SK-N-SH (cell line): ENCODE measurements around the gene ZNF576.

ENCODE experiments used
- EP300 ChIP-seq, 2 experiments: IDR thresholded peaks; 2 replicates each; pipeline versions ENCODE4 v1.4.0 to v1.6.1; 2012; ENCODE audit warnings: borderline replicate concordance in 1 of 2, low read depth in 1 of 2, low read length in 1 of 2
- EZH2phosphoT487 ChIP-seq: fragments of 200-600 bp; sonication (generic); IDR thresholded peaks from 2 replicates; pipeline ENCODE4 v1.6.1; 2017; ENCODE audit warnings: low read depth, mixed run types, mild to moderate bottlenecking, antibody characterized with exemption, moderate library complexity, borderline replicate concordance
- FOSL2 ChIP-seq: IDR thresholded peaks from 2 replicates; pipeline ENCODE4 v1.4.0; 2012; ENCODE audit warnings: low read depth, mild to moderate bottlenecking, moderate library complexity, borderline replicate concordance
- GABPA ChIP-seq: IDR thresholded peaks from 2 replicates; pipeline ENCODE4 v1.4.0; 2012; ENCODE audit warnings: low read depth, mild to moderate bottlenecking
- TF ChIP-seq, protein P1 (sequence below): fragments of 200-600 bp; sonication (generic); IDR thresholded peaks from 2 replicates; pipeline ENCODE4 v1.6.1; 2017; ENCODE audit warnings: antibody characterized with exemption, mild to moderate bottlenecking, moderate library complexity
- TF ChIP-seq, protein P2 (sequence below): fragments of 150-350 bp; IDR thresholded peaks from 2 replicates; pipeline ENCODE4 v1.6.1; 2016; ENCODE audit warnings: mild to moderate bottlenecking, low read depth, low read length
- TF ChIP-seq, protein P3 (sequence below): IDR thresholded peaks from 2 replicates; pipeline ENCODE4 v1.4.0; 2012; ENCODE audit warnings: low read depth, borderline replicate concordance
- TF ChIP-seq, protein P4 (sequence below): IDR thresholded peaks from 2 replicates; pipeline ENCODE4 v1.4.0; 2012; ENCODE audit warnings: low read depth
- TF ChIP-seq, protein P5 (sequence below): fragments of 150-350 bp; IDR thresholded peaks from 2 replicates; pipeline ENCODE4 v1.6.1; 2017; ENCODE audit warnings: antibody characterized with exemption, low read length, low read depth, borderline replicate concordance

DNA sequence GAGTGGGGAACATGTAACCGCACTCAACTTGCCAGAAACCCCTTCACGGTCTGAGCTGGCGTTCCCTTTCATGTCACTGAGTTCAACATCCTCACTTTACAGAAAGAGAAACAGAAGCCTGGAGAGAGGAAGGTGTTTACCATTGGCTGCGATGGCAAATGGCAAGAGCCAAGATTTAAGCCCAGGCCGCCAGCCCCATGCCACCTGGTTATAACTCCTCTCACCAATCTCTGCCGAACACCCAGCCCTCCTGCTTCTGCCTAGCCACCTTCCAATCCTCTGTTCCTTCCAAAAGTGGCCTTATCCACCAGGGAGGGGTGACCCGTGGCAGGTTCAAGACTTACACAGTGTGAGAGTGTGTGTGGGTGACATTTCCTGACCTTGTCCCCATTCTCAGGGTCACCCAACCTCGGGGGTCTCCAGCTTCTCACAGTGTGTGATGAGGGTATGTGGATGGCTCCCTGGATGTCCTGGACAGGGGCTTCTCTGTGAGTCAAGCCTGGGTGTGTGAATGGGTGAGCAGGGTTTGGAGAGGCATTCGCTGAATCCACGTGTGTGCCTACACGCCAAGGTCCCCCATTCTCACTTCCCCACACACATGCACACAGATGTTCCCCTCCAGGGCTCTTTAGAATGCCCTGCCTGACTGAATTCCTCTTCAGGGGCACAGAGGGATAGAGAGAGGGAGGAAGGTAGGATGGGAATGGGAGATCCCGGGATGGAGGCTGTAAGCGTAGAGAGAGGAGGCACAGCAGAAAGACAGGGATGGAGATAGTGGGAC, 42.0 kb downstream of the ZNF576 start:
- TF ChIP-seq, protein P1, sequence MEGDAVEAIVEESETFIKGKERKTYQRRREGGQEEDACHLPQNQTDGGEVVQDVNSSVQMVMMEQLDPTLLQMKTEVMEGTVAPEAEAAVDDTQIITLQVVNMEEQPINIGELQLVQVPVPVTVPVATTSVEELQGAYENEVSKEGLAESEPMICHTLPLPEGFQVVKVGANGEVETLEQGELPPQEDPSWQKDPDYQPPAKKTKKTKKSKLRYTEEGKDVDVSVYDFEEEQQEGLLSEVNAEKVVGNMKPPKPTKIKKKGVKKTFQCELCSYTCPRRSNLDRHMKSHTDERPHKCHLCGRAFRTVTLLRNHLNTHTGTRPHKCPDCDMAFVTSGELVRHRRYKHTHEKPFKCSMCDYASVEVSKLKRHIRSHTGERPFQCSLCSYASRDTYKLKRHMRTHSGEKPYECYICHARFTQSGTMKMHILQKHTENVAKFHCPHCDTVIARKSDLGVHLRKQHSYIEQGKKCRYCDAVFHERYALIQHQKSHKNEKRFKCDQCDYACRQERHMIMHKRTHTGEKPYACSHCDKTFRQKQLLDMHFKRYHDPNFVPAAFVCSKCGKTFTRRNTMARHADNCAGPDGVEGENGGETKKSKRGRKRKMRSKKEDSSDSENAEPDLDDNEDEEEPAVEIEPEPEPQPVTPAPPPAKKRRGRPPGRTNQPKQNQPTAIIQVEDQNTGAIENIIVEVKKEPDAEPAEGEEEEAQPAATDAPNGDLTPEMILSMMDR = no peak
- TF ChIP-seq, protein P2, sequence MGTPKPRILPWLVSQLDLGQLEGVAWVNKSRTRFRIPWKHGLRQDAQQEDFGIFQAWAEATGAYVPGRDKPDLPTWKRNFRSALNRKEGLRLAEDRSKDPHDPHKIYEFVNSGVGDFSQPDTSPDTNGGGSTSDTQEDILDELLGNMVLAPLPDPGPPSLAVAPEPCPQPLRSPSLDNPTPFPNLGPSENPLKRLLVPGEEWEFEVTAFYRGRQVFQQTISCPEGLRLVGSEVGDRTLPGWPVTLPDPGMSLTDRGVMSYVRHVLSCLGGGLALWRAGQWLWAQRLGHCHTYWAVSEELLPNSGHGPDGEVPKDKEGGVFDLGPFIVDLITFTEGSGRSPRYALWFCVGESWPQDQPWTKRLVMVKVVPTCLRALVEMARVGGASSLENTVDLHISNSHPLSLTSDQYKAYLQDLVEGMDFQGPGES = no peak
- TF ChIP-seq GABPA = no peak
- no peak for TF ChIP-seq FOSL2
- no peak for TF ChIP-seq EZH2phosphoT487
- TF ChIP-seq, protein P3, sequence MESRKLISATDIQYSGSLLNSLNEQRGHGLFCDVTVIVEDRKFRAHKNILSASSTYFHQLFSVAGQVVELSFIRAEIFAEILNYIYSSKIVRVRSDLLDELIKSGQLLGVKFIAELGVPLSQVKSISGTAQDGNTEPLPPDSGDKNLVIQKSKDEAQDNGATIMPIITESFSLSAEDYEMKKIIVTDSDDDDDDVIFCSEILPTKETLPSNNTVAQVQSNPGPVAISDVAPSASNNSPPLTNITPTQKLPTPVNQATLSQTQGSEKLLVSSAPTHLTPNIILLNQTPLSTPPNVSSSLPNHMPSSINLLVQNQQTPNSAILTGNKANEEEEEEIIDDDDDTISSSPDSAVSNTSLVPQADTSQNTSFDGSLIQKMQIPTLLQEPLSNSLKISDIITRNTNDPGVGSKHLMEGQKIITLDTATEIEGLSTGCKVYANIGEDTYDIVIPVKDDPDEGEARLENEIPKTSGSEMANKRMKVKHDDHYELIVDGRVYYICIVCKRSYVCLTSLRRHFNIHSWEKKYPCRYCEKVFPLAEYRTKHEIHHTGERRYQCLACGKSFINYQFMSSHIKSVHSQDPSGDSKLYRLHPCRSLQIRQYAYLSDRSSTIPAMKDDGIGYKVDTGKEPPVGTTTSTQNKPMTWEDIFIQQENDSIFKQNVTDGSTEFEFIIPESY = no peak
- TF ChIP-seq, protein P4, sequence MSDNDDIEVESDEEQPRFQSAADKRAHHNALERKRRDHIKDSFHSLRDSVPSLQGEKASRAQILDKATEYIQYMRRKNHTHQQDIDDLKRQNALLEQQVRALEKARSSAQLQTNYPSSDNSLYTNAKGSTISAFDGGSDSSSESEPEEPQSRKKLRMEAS = no peak
- TF ChIP-seq EP300 (IDR thresholded peaks at IDR 0.05; ENCODE audit: borderline replicate concordance in 1 of 2, low read depth in 1 of 2, low read length in 1 of 2) = no peak
- TF ChIP-seq, protein P5, sequence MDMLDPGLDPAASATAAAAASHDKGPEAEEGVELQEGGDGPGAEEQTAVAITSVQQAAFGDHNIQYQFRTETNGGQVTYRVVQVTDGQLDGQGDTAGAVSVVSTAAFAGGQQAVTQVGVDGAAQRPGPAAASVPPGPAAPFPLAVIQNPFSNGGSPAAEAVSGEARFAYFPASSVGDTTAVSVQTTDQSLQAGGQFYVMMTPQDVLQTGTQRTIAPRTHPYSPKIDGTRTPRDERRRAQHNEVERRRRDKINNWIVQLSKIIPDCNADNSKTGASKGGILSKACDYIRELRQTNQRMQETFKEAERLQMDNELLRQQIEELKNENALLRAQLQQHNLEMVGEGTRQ = no peak
